GM12878 (cell line): ENCODE results near the gene RNPEP. TPM values are rescaled to one million over a fixed set of nuclear protein-coding genes. Genes with fewer than 3 reads are reported as not detected.
"Not testable (repeated sequence)": the region's sequence is repeated elsewhere in the genome, so short reads cannot be mapped to it uniquely, and the experiment has no call there.

ENCODE experiments used
- ATAC-seq: fragments of 200-7000 bp; cut with Tn5 transposase; 3 replicates; pipeline ENCODE4 v1.9.1; 2020; ENCODE audit warnings: mild to moderate bottlenecking, moderate library complexity
- BruUV-seq: library from RNA; stranded (reverse); fragments of 400-500 nt; replicated peaks from 2 replicates; lab custom pipeline; 2021; lab: Mats Ljungman, UMichigan
- CTCF ChIA-PET: fragments of 300-600 bp; sonication (Branson Sonifier 250); formaldehyde crosslinking; extraction: SDS; loops from one replicate; lab custom pipeline; 2021; ENCODE audit warnings: inconsistent platforms; lab: Yijun Ruan, JAX
- POLR2A ChIA-PET: fragments of 350-600 bp; formaldehyde crosslinking; extraction: SDS; loops from one replicate; lab custom pipeline; 2021; ENCODE audit warnings: inconsistent platforms; lab: Charles Lee
- RAD21 ChIA-PET: fragments of 300-600 bp; sonication (Branson Sonifier 250); formaldehyde crosslinking; loops from one replicate; lab custom pipeline; 2023; ENCODE audit warnings: antibody characterized with exemption; ENCODE audit not compliant: unreplicated experiment; lab: Charles Lee
- SMC1A ChIA-PET: fragments of 300-600 bp; sonication (Branson Sonifier 250); formaldehyde crosslinking; loops from one replicate; lab custom pipeline; 2023; ENCODE audit not compliant: unreplicated experiment, uncharacterized antibody; lab: Charles Lee
- DNase-seq: peaks from one replicate; pipeline ENCODE4 v3.0.0-alpha.2; 2011; ENCODE audit warnings: low read depth, low spot score
- FAIRE-seq: peaks from 3 replicates; lab custom pipeline; 2011; peaks lifted over from hg19 to GRCh38; lab: Jason Lieb, UNC
- H2AFZ ChIP-seq: 2 replicates; pipeline ENCODE4 v1.6.0; 2011; ENCODE audit warnings: low read depth, low read length, control low read depth; ENCODE audit not compliant: control insufficient read depth
- H3K27ac ChIP-seq: 2 replicates; pipeline ENCODE4 v1.5.1; 2011; ENCODE audit warnings: control low read depth; ENCODE audit not compliant: control insufficient read depth, insufficient read depth
- H3K27me3 ChIP-seq, 2 experiments: replicated peaks in 1 of 2; 2 replicates each; pipeline versions ENCODE4 v1.6.0 to v1.6.1; 2011; ENCODE audit warnings: low read length in 1 of 2; ENCODE audit not compliant: control insufficient read depth in 2 of 2, insufficient read depth in 2 of 2
- H3K36me3 ChIP-seq, 2 experiments: 2 replicates each; pipeline ENCODE4 v1.5.1; 2011; ENCODE audit warnings: low read length in 1 of 2; ENCODE audit not compliant: control insufficient read depth in 2 of 2, insufficient read depth in 2 of 2
- H3K4me1 ChIP-seq: 2 replicates; pipeline ENCODE4 v1.6.1; 2011; ENCODE audit warnings: mild to moderate bottlenecking, low read length, moderate library complexity, mixed read lengths; ENCODE audit not compliant: control insufficient read depth, insufficient read depth
- H3K4me2 ChIP-seq: 2 replicates; pipeline ENCODE4 v1.6.0; 2011; ENCODE audit warnings: control low read depth; ENCODE audit not compliant: control insufficient read depth, insufficient read depth
- H3K4me3 ChIP-seq: fragments of 200-600 bp; sonication (generic); 2 replicates; pipeline ENCODE4 v1.5.1; 2016
- H3K79me2 ChIP-seq: 2 replicates; pipeline ENCODE4 v1.6.0; 2011; ENCODE audit warnings: low read length; ENCODE audit not compliant: control insufficient read depth, insufficient read depth
- H3K9ac ChIP-seq: 2 replicates; pipeline ENCODE4 v1.8.0; 2011; ENCODE audit warnings: low read length, control low read depth, mixed read lengths; ENCODE audit not compliant: control insufficient read depth, insufficient read depth
- H3K9me3 ChIP-seq: replicated peaks from 3 replicates; pipeline ENCODE4 v1.5.1; 2011; ENCODE audit warnings: mild to moderate bottlenecking, low read length; ENCODE audit not compliant: control insufficient read depth, insufficient read depth
- H4K20me1 ChIP-seq: 2 replicates; pipeline ENCODE4 v1.6.0; 2011; ENCODE audit not compliant: control insufficient read depth, insufficient read depth
- ATF3 ChIP-seq: IDR thresholded peaks from 2 replicates; pipeline ENCODE4 v1.6.1; 2011; ENCODE audit warnings: low read depth, mild to moderate bottlenecking, low read length, moderate library complexity, borderline replicate concordance; ENCODE audit errors: extremely low read depth
- BCL11A ChIP-seq: IDR thresholded peaks from 2 replicates; pipeline ENCODE4 v1.6.1; 2011; ENCODE audit warnings: low read depth, low read length
- BCL3 ChIP-seq: IDR thresholded peaks from 2 replicates; pipeline ENCODE4 v1.6.1; 2011; ENCODE audit warnings: borderline replicate concordance, low read depth, mild to moderate bottlenecking, moderate library complexity, low read length; ENCODE audit not compliant: insufficient read depth, poor library complexity, severe bottlenecking
- BRCA1 ChIP-seq: IDR thresholded peaks from 2 replicates; pipeline ENCODE4 v1.6.1; 2011; ENCODE audit warnings: low read depth, low read length, improper control_type of control experiment
- GATAD2B ChIP-seq: fragments of 450-650 bp; conservative IDR thresholded peaks from 2 replicates; pipeline ENCODE4 v1.6.1; 2017; ENCODE audit warnings: low read depth, mild to moderate bottlenecking, moderate library complexity
- MTA2 ChIP-seq: fragments of 450-650 bp; IDR thresholded peaks from 2 replicates; pipeline ENCODE4 v1.6.1; 2016; ENCODE audit warnings: low read depth, mild to moderate bottlenecking, moderate library complexity
- RELB ChIP-seq: fragments of 450-650 bp; IDR thresholded peaks from 2 replicates; pipeline ENCODE4 v1.6.1; 2017; ENCODE audit warnings: low read depth, mild to moderate bottlenecking, moderate library complexity
- SMAD1 ChIP-seq: fragments of 450-650 bp; IDR thresholded peaks from 2 replicates; pipeline ENCODE4 v1.6.1; 2018; ENCODE audit warnings: mild to moderate bottlenecking, low read depth; ENCODE audit not compliant: partially characterized antibody
- SPI1 ChIP-seq: IDR thresholded peaks from 2 replicates; pipeline ENCODE4 v1.6.1; 2011; ENCODE audit warnings: low read depth, mild to moderate bottlenecking, low read length, moderate library complexity, borderline replicate concordance; ENCODE audit not compliant: insufficient read depth
- USF2 ChIP-seq: IDR thresholded peaks from 2 replicates; pipeline ENCODE4 v1.6.1; 2011; ENCODE audit warnings: low read depth, low read length, improper control_type of control experiment, borderline replicate concordance
- WGBS: methylation state at CpG from one replicate; pipeline ENCODE4 v1.1.6; 2016; ENCODE audit warnings: low lambda C conversion rate; ENCODE audit not compliant: insufficient replicate concordance, insufficient coverage; ENCODE audit errors: missing lambda C conversion rate; 5-methylcytosine and 5-hydroxymethylcytosine counted together
- in situ Hi-C: fragments of 300-500 bp; cut with MboI; formaldehyde crosslinking; loops from 9 replicates; pipeline ENCODE4 v1.14.3; 2018; ENCODE audit warnings: mixed read lengths
- intact Hi-C: fragments of 100-400 bp; cut with micrococcal nuclease; formaldehyde crosslinking; loops from one replicate; pipeline ENCODE4 v1.14.2; 2022; ENCODE audit not compliant: unreplicated experiment
- polyA plus RNA-seq, 11 experiments: library from polyadenylated mRNA; depleted of rRNA in 4 of 11; unstranded in 6 of 11; stranded (reverse) in 5 of 11; fragments of >200 nt; fragmentation: Nextera tagmentation in 4 of 11; fragmentation: Illumina TruSeq in 1 of 11; extraction: Ambion mirVana in 4 of 11; extraction: Trizol in 1 of 11; gene quantifications; 1 replicate in 1 of 11; 2 replicates in 10 of 11; pipeline versions ENCODE4 v1.2.1 to v1.2.3, GENCODE V29; 2011 to 2016; ENCODE audit warnings: inconsistent platforms in 2 of 11, missing spikeins in 2 of 11, low read depth in 1 of 11
- total RNA-seq, 4 experiments: library from RNA; depleted of rRNA in 3 of 4; stranded (reverse); fragments of >200 nt in 3 of 4; fragmentation: Illumina TruSeq in 1 of 4; extraction: Trizol in 1 of 4; gene quantifications; 2 replicates each; pipeline versions ENCODE4 v1.2.1 to v1.2.3, GENCODE V29; 2013 to 2021

RNPEP gene
- total and polyA plus RNA-seq, 10 of the 15 experiments (the other 5 are each of a cell fraction or from before 2014, with no cell fraction given): 18.3 to 68.2 (median 44.6) TPM

- intact Hi-C loops, H3K36me3 ChIP-seq, ATAC-seq, BruUV-seq, H3K4me3 ChIP-seq, in situ Hi-C loops, POLR2A ChIA-PET, H4K20me1 ChIP-seq, H2AFZ ChIP-seq, DNase-seq, H3K4me2 ChIP-seq, H3K9ac ChIP-seq, H3K4me1 ChIP-seq, H3K9me3 ChIP-seq, FAIRE-seq, H3K27ac ChIP-seq, H3K79me2 ChIP-seq, RAD21 ChIA-PET, H3K27me3 ChIP-seq: not testable (repeated sequence)
- ChIA-PET SMC1A (interaction anchor here (1.0 kb wide), 1 partner anchor 127 kb away, joined by 3 read pairs; no protein-coding TSS in a partner anchor), CTCF (interaction anchor here (0.6 kb wide), 1 partner anchor 750 kb away, joined by 3 read pairs; no protein-coding TSS in a partner anchor)
- 53% methylated on average over 10 of the region's 10 CpGs for WGBS
Observed at GRCh38 chr1:201940316-201940715, 42.1 kb upstream of the RNPEP start.

- Histone ChIP-seq H3K27ac (no peak overlapping the region), H3K4me2 (no peak overlapping the region), H3K9ac (no peak overlapping the region), H3K27me3 (peaks cover 11 to 12% of the 10 kb centered on the region in 2 experiments), H3K4me3 (no peak overlapping the region), H3K9me3 (no peaks in the 10 kb centered on the region), H3K79me2 (no peaks in the 10 kb centered on the region), H3K36me3 (no peaks in the 10 kb centered on the region), H2AFZ (no peak overlapping the region), H3K4me1 (no peaks in the 10 kb centered on the region), H4K20me1 (no peaks in the 10 kb centered on the region)
- DNase-seq (no peak), FAIRE-seq (no peak), ATAC-seq (no peak)
- ChIA-PET POLR2A (no interaction called here), CTCF (interaction anchor here (0.5 kb wide), 1 partner anchor 143 kb away, joined by 3 read pairs; no protein-coding TSS in a partner anchor), SMC1A (no interaction called here), RAD21 (no interaction called here)
- in situ Hi-C loops: no loop called here
- BruUV-seq: no TSS peak
- intact Hi-C loops: no loop called here
- WGBS: 53% methylated on average over 18 of the region's 18 CpGs
- TF ChIP-seq USF2 (no peak), GATAD2B (no peak), ATF3 (no peak), BCL3 (no peak), SMAD1 (no peak), BRCA1 (no peak), MTA2 (no peak), SPI1 (no peak), RELB (no peak), BCL11A (no peak)
Observed at GRCh38 chr1:201941420-201942128, 40.9 kb upstream of the RNPEP start.
